B cell (primary cell): ENCODE results near the gene ZDHHC1. TPM values are rescaled to one million over a fixed set of nuclear protein-coding genes. Genes with fewer than 3 reads are reported as not detected.

ENCODE experiments used
- ATAC-seq: fragments of 200-7000 bp; cut with Tn5 transposase; one replicate; pipeline ENCODE4 v1.10.0; 2021; ENCODE audit warnings: low read depth, mild to moderate bottlenecking, moderate number of reproducible peaks, moderate library complexity
- CTCF ChIA-PET: fragments of 350-600 bp; sonication (Branson Sonifier 250); formaldehyde crosslinking; loops from one replicate; lab custom pipeline; 2021; ENCODE audit warnings: antibody characterized with exemption, inconsistent platforms; lab: Charles Lee
- POLR2A ChIA-PET: fragments of 350-600 bp; sonication (Branson Sonifier 250); formaldehyde crosslinking; loops from one replicate; lab custom pipeline; 2021; ENCODE audit warnings: antibody characterized with exemption; lab: Charles Lee
- DNase-seq: peaks from one replicate; pipeline ENCODE4 v3.0.0; 2013
- H2AFZ ChIP-seq: 2 replicates; pipeline ENCODE4 v1.6.1; 2012; ENCODE audit warnings: mild to moderate bottlenecking, low read depth, low read length; ENCODE audit not compliant: insufficient read depth, poor library complexity, severe bottlenecking
- H3K27ac ChIP-seq, 2 donors: 1 replicate in 1 of 2; 2 replicates in 1 of 2; pipeline ENCODE4 v1.5.1; 2012 to 2013; ENCODE audit warnings: low read length in 2 of 2, mild to moderate bottlenecking in 2 of 2, moderate library complexity in 1 of 2
- H3K27me3 ChIP-seq, 4 experiments: fragments of 200-600 bp in 1 of 4; sonication (generic) in 1 of 4; replicated peaks in 1 of 4; 1 replicate in 2 of 4; 2 replicates in 2 of 4; pipeline versions ENCODE4 v1.6.1 to v1.7.0; 2013 to 2016; ENCODE audit warnings: low read length in 3 of 4, mild to moderate bottlenecking in 2 of 4, mixed read lengths in 1 of 4, moderate library complexity in 1 of 4; ENCODE audit not compliant: insufficient read depth in 4 of 4, control insufficient read depth in 3 of 4; ENCODE audit errors: control extremely low read depth in 1 of 4
- H3K36me3 ChIP-seq, 2 experiments: replicated peaks in 1 of 2; 1 replicate in 1 of 2; 2 replicates in 1 of 2; pipeline versions ENCODE4 v1.6.1 to v1.7.1; 2013; ENCODE audit warnings: low read length in 1 of 2; ENCODE audit not compliant: insufficient read depth in 2 of 2, control insufficient read depth in 1 of 2; ENCODE audit errors: control extremely low read depth in 1 of 2, extremely low read depth in 1 of 2
- H3K4me1 ChIP-seq, 2 donors: fragments of 200-600 bp in 1 of 2; sonication (generic) in 1 of 2; 1 replicate in 1 of 2; 2 replicates in 1 of 2; pipeline versions ENCODE4 v1.5.1 to v1.6.1; 2013 to 2017; ENCODE audit warnings: low read length in 2 of 2; ENCODE audit not compliant: control insufficient read depth in 2 of 2, insufficient read depth in 2 of 2
- H3K4me2 ChIP-seq: replicated peaks from 2 replicates; pipeline ENCODE3; 2012; ENCODE audit warnings: mild to moderate bottlenecking, low read depth, low read length; ENCODE audit not compliant: poor library complexity, severe bottlenecking
- H3K4me3 ChIP-seq, 5 experiments: fragments of 200-600 bp in 1 of 5; sonication (generic) in 1 of 5; 1 replicate in 3 of 5; 2 replicates in 2 of 5; pipeline versions ENCODE4 v1.5.1 to v1.7.0; 2011 to 2016; ENCODE audit warnings: low read length in 4 of 5, mild to moderate bottlenecking in 4 of 5, low read depth in 2 of 5, control low read depth in 1 of 5, moderate library complexity in 1 of 5; ENCODE audit not compliant: insufficient read depth in 1 of 5; ENCODE audit errors: control extremely low read depth in 1 of 5, extremely low read depth in 1 of 5
- H3K79me2 ChIP-seq: fragments of 200-600 bp; sonication (generic); one replicate; pipeline ENCODE4 v1.6.0; 2016; ENCODE audit warnings: low read length; ENCODE audit not compliant: control insufficient read depth, insufficient read depth
- H3K9ac ChIP-seq: fragments of 200-600 bp; sonication (generic); 2 replicates; pipeline ENCODE4 v1.6.1; 2017; ENCODE audit warnings: mild to moderate bottlenecking, low read length, moderate library complexity
- H3K9me3 ChIP-seq, 3 donors: one replicate each; pipeline versions ENCODE4 v1.6.1 to v1.7.1; 2013; ENCODE audit warnings: low read length in 2 of 3; ENCODE audit not compliant: control insufficient read depth in 2 of 3, insufficient read depth in 1 of 3; ENCODE audit errors: control extremely low read depth in 1 of 3
- H4K20me1 ChIP-seq: 2 replicates; pipeline ENCODE4 v1.6.0; 2012; ENCODE audit warnings: mild to moderate bottlenecking, low read length; ENCODE audit not compliant: insufficient read depth, control insufficient read depth, poor library complexity, severe bottlenecking
- H3K27ac Mint-ChIP-seq: one replicate; pipeline ENCODE4 v1.8.0; 2021; ENCODE audit warnings: mixed read lengths
- H3K27me3 Mint-ChIP-seq: one replicate; pipeline ENCODE4 v1.8.0; 2021; ENCODE audit warnings: mixed read lengths
- H3K4me1 Mint-ChIP-seq: one replicate; pipeline ENCODE4 v1.8.0; 2021; ENCODE audit warnings: mixed read lengths
- H3K4me3 Mint-ChIP-seq: one replicate; pipeline ENCODE4 v1.8.0; 2021; ENCODE audit warnings: mixed read lengths
- H3K9me3 Mint-ChIP-seq: one replicate; pipeline ENCODE4 v1.8.0; 2022; ENCODE audit warnings: mixed read lengths; ENCODE audit not compliant: insufficient read depth
- CTCF ChIP-seq: fragments of 200-600 bp; IDR thresholded peaks from one replicate; pipeline ENCODE4 v1.8.0; 2022; ENCODE audit warnings: antibody characterized with exemption, mild to moderate bottlenecking
- EZH2 ChIP-seq: IDR thresholded peaks from 2 replicates; pipeline ENCODE4 v1.6.1; 2012; ENCODE audit warnings: borderline replicate concordance, low read depth, mild to moderate bottlenecking, moderate library complexity, low read length; ENCODE audit not compliant: insufficient read depth, poor library complexity, severe bottlenecking
- WGBS: methylation state at CpG from one replicate; pipeline ENCODE4 v1.1.5; 2013; ENCODE audit warnings: missing lambda C conversion rate; ENCODE audit not compliant: insufficient coverage; 5-methylcytosine and 5-hydroxymethylcytosine counted together
- intact Hi-C: fragments of 100-400 bp; cut with micrococcal nuclease; formaldehyde crosslinking; loops from one replicate; pipeline ENCODE4 v1.10.0; 2022
- polyA plus RNA-seq: library from polyadenylated mRNA; depleted of rRNA; stranded (reverse); fragments of >200 nt; gene quantifications from 2 replicates; pipeline ENCODE4 v1.2.3, GENCODE V29; 2012
- total RNA-seq, 2 donors: library from RNA; stranded (reverse); fragments of 120-200 nt in 1 of 2; gene quantifications; 1 replicate in 1 of 2; 2 replicates in 1 of 2; pipeline versions ENCODE4 v1.2.3 to v1.2.4, GENCODE V29; 2013 to 2022

The ZDHHC1 gene
- total and polyA plus RNA-seq, 2 donors (not counting 1 experiment from before 2014, with no cell fraction given): 0.58 to 2.8 TPM

GRCh38 chr16:67454104-67454503, 37.8 kb upstream of the ZDHHC1 start:
- H3K79me2 ChIP-seq: peaks cover 33% of the 10 kb centered on the region
- no peaks in the 10 kb centered on the region for H3K27me3 ChIP-seq
- no peak overlapping the region for H3K4me2 ChIP-seq
- no peak overlapping the region for H3K4me3 Mint-ChIP-seq
- intact Hi-C loops: no loop called here
- H3K27ac Mint-ChIP-seq: no peak overlapping the region
- H3K9me3 Mint-ChIP-seq: no peaks in the 10 kb centered on the region
- DNase-seq (no peak), ATAC-seq (no peak)
- no peak overlapping the region for H2AFZ ChIP-seq
- peaks cover 0 to 67% of the 10 kb centered on the region in 2 experiments for H3K36me3 ChIP-seq
- H3K4me1 ChIP-seq: no peaks in the 10 kb centered on the region
- TF ChIP-seq EZH2: no peak
- TF ChIP-seq CTCF: no peak
- H4K20me1 ChIP-seq: peaks cover 88% of the 10 kb centered on the region
- H3K4me3 ChIP-seq: no peak overlapping the region
- no peaks in the 10 kb centered on the region for H3K27me3 Mint-ChIP-seq
- peaks cover 9% of the 10 kb centered on the region for H3K4me1 Mint-ChIP-seq
- ChIA-PET POLR2A (interaction anchor here (0.6 kb wide), 2 partner anchors 31 to 1179 kb away, joined by 3 to 9 read pairs; no protein-coding TSS in a partner anchor), CTCF (no interaction called here)
- no peak overlapping the region for H3K9ac ChIP-seq
- no peak overlapping the region for H3K27ac ChIP-seq
- no peaks in the 10 kb centered on the region for H3K9me3 ChIP-seq
- 91% methylated on average over 5 of the region's 5 CpGs for WGBS

GRCh38 chr16:67451704-67452435, 35.6 kb upstream of the ZDHHC1 start:
- Histone ChIP-seq H3K79me2 (peaks cover 30% of the 10 kb centered on the region), H2AFZ (no peak overlapping the region), H3K27ac (no peak overlapping the region), H3K36me3 (peaks cover 0 to 69% of the 10 kb centered on the region in 2 experiments), H3K9ac (no peak overlapping the region), H3K4me1 (no peaks in the 10 kb centered on the region), H3K4me3 (no peak overlapping the region), H3K4me2 (no peak overlapping the region), H4K20me1 (peaks cover 84% of the 10 kb centered on the region), H3K9me3 (peaks cover 0 to 2% (median 0%) of the 10 kb centered on the region in 3 donors), H3K27me3 (no peaks in the 10 kb centered on the region)
- Mint-ChIP-seq H3K9me3 (no peaks in the 10 kb centered on the region), H3K27me3 (no peaks in the 10 kb centered on the region), H3K4me1 (peaks cover 4% of the 10 kb centered on the region), H3K27ac (no peak overlapping the region), H3K4me3 (no peak overlapping the region)
- POLR2A ChIA-PET: no interaction called here
- TF ChIP-seq EZH2 (no peak), CTCF (no peak)
- WGBS: 96% methylated on average over 2 of the region's 2 CpGs
- intact Hi-C loops: no loop called here
- DNase-seq: no peak
- CTCF ChIA-PET: interaction anchor here (1.1 kb wide), 1 partner anchor 24 kb away, joined by 6 read pairs; no protein-coding TSS in a partner anchor
- ATAC-seq: no peak
